ENCODE measurements around the gene SLC17A5.

The SLC17A5 gene

DNA sequence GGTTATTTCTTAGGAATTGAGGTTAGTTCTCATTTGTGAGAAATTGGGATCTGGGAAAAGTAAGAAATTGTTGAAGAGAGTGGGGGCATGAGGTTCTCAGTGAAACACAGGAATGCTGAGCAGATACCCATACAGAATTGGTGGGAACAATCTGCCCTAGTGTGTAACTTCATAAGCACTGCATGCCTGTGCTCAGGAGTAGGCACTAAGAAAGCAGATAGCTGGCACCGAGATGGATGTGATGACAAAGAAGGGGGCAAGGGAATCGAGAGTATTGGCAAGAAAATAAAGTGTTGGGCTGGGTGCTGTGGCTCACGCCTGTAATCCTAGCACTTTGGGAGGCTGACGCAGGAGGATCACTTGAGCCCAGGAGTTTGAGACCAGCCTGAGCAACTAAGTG, 4.0 kb downstream of the SLC17A5 start:
- H4K8ac ChIP-seq (ENCODE audit: low read depth, low read length) = no peak overlapping the region
- no peak overlapping the region for H2AK5ac ChIP-seq (ENCODE audit: low read length)
- WGBS (ENCODE audit: extremely low coverage, insufficient coverage, low lambda C conversion rate) = no CpG with 5 or more reads among the region's 4 CpGs

DNA sequence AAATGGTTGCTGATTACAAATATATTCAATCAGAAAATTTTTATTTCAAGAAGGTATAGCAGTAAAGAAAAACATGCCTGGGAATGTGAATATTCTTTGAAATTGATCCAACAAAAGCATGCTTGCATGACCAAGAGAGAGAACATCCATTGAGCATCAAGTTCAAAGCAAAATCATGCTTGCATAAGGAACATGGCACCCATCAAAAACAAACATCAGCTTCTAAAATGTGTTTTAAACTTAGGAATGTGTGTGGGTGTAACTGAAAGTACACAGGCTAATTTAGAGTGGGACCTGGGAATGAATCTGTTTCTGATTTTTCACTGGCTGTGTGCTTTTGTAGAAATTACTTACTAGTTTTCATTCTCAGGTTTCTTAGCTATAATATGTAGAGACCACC, 5.6 kb downstream of the SLC17A5 start:
- Histone ChIP-seq H4K5ac (ENCODE audit: low read length) (no peak overlapping the region), H3K36me3 (ENCODE audit: control insufficient read depth, insufficient read depth, low read length) (no peaks in the 10 kb centered on the region), H2AK5ac (ENCODE audit: low read length) (no peak overlapping the region), H3K23ac (ENCODE audit: low read length) (no peak overlapping the region), H4K8ac (ENCODE audit: low read depth, low read length) (no peak overlapping the region), H3K56ac (ENCODE audit: low read length) (no peak overlapping the region), H2BK5ac (ENCODE audit: low read length) (no peak overlapping the region), H3K18ac (ENCODE audit: low read length) (no peak overlapping the region), H3K4me2 (ENCODE audit: low read length) (no peak overlapping the region), H3K4me1 (ENCODE audit: control insufficient read depth, low read depth, low read length) (no peaks in the 10 kb centered on the region), H3K4me3 (ENCODE audit: low read length) (no peak overlapping the region), H2BK120ac (ENCODE audit: low read depth, low read length) (no peak overlapping the region), H2BK15ac (replicated peaks; ENCODE audit: low read depth) (no peak overlapping the region), H3K9ac (ENCODE audit: low read length) (no peak overlapping the region), H3K27me3 (ENCODE audit: insufficient read depth, low read length, poor library complexity) (no peaks in the 10 kb centered on the region), H3K4ac (ENCODE audit: low read depth, low read length) (no peak overlapping the region), H3K27ac (ENCODE audit: low read depth, low read length) (no peak overlapping the region), H3K79me2 (ENCODE audit: control insufficient read depth, insufficient read depth, low read length) (no peaks in the 10 kb centered on the region), H3K79me1 (ENCODE audit: low read length) (no peaks in the 10 kb centered on the region)
- no peak for DNase-seq

More for the DNA sequence above, 4.0 kb downstream of the SLC17A5 start:
- H3K4me2 ChIP-seq (ENCODE audit: low read length) = no peak overlapping the region
- H3K4ac ChIP-seq (ENCODE audit: low read depth, low read length) = no peak overlapping the region
- H3K9ac ChIP-seq (ENCODE audit: low read length) = no peak overlapping the region
- H2BK120ac ChIP-seq (ENCODE audit: low read depth, low read length) = no peak overlapping the region
- no peaks in the 10 kb centered on the region for H3K79me1 ChIP-seq (ENCODE audit: low read length)
- H3K4me3 ChIP-seq (ENCODE audit: low read length) = no peak overlapping the region
- H2BK15ac ChIP-seq (replicated peaks; ENCODE audit: low read depth) = no peak overlapping the region
- no peak for DNase-seq
- H2BK5ac ChIP-seq (ENCODE audit: low read length) = no peak overlapping the region
- H3K79me2 ChIP-seq (ENCODE audit: control insufficient read depth, insufficient read depth, low read length) = no peaks in the 10 kb centered on the region
- no peak overlapping the region for H3K18ac ChIP-seq (ENCODE audit: low read length)
- no peaks in the 10 kb centered on the region for H3K4me1 ChIP-seq (ENCODE audit: control insufficient read depth, low read depth, low read length)
- H4K5ac ChIP-seq (ENCODE audit: low read length) = no peak overlapping the region
- H3K27me3 ChIP-seq (ENCODE audit: insufficient read depth, low read length, poor library complexity) = no peaks in the 10 kb centered on the region
- no peak overlapping the region for H3K27ac ChIP-seq (ENCODE audit: low read depth, low read length)
- H3K56ac ChIP-seq (ENCODE audit: low read length) = no peak overlapping the region
- H3K23ac ChIP-seq (ENCODE audit: low read length) = no peak overlapping the region
- no peaks in the 10 kb centered on the region for H3K36me3 ChIP-seq (ENCODE audit: control insufficient read depth, insufficient read depth, low read length)

DNA sequence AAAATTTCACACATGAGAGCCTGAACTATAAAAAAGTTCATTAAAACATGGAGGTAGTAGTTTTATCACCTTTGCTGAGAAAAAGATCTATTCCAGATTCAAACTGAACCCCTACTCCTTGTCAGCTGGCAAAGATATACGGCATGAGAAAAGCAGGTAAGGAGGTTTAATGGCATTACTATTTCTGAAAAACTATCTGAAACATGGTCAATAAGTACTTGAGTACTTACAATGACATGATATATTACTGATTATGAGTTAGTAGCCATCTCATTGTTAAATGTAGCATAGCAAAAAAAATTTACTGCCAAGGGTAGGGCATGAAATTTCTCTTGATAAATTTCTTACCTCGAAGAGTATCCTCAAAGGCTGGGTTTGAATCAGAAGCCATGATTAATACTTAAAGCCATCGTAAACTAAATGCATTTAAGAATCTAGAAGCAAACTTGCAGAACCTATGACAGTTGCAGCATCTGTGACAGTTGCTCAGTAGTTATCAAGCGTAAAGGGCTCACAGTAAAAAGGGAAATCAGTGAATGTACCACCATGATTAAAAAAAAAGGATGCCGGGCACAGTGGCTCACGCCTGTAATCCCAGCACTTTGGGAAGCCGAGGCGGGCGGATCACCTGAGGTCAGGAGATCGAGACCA, 8.7 kb downstream of the SLC17A5 start:
- Histone ChIP-seq H4K5ac (ENCODE audit: low read length) (no peak overlapping the region), H3K4me1 (ENCODE audit: control insufficient read depth, low read depth, low read length) (no peaks in the 10 kb centered on the region), H2BK15ac (replicated peaks; ENCODE audit: low read depth) (no peak overlapping the region), H3K56ac (ENCODE audit: low read length) (peak overlapping the region; percentile 73), H2AK5ac (ENCODE audit: low read length) (no peak overlapping the region), H3K27ac (ENCODE audit: low read depth, low read length) (no peak overlapping the region), H3K18ac (ENCODE audit: low read length) (no peak overlapping the region), H3K4me3 (ENCODE audit: low read length) (no peak overlapping the region), H3K79me2 (ENCODE audit: control insufficient read depth, insufficient read depth, low read length) (no peaks in the 10 kb centered on the region), H3K79me1 (ENCODE audit: low read length) (no peaks in the 10 kb centered on the region), H4K8ac (ENCODE audit: low read depth, low read length) (no peak overlapping the region), H3K4me2 (ENCODE audit: low read length) (peak overlapping the region; percentile 66), H2BK120ac (ENCODE audit: low read depth, low read length) (no peak overlapping the region), H3K9ac (ENCODE audit: low read length) (peak overlapping the region; percentile 33), H2BK5ac (ENCODE audit: low read length) (no peak overlapping the region), H3K27me3 (ENCODE audit: insufficient read depth, low read length, poor library complexity) (no peaks in the 10 kb centered on the region), H3K4ac (ENCODE audit: low read depth, low read length) (no peak overlapping the region), H3K23ac (ENCODE audit: low read length) (no peak overlapping the region), H3K36me3 (ENCODE audit: control insufficient read depth, insufficient read depth, low read length) (no peaks in the 10 kb centered on the region)
- no peak for DNase-seq
- no CpG with 5 or more reads among the region's 10 CpGs for WGBS (ENCODE audit: extremely low coverage, insufficient coverage, low lambda C conversion rate)

DNA sequence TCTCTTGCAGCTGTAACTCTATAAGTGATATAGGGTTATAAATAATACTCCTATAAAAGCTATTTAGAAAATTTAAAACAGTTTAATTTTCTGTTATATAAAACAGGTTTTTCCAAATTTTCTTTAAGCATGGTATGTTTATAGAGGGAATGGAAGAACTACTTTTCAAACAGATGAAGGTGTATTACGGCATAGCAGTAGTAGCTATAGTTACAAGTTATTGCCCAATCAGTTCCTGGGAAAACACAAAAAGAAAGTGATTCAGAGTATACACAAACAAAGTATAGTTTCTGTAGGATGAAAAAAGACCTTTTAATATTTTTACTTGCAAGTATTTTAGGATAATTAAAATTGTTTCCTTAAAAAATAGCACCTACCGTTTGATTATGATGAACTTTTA, 9.8 kb downstream of the SLC17A5 start:
- Histone ChIP-seq H2BK120ac (ENCODE audit: low read depth, low read length) (no peak overlapping the region), H2BK5ac (ENCODE audit: low read length) (no peak overlapping the region), H3K4ac (ENCODE audit: low read depth, low read length) (no peak overlapping the region), H3K79me2 (ENCODE audit: control insufficient read depth, insufficient read depth, low read length) (no peaks in the 10 kb centered on the region), H3K27ac (ENCODE audit: low read depth, low read length) (no peak overlapping the region), H2BK15ac (replicated peaks; ENCODE audit: low read depth) (no peak overlapping the region), H3K4me3 (ENCODE audit: low read length) (no peak overlapping the region), H3K4me2 (ENCODE audit: low read length) (no peak overlapping the region), H3K36me3 (ENCODE audit: control insufficient read depth, insufficient read depth, low read length) (no peaks in the 10 kb centered on the region), H4K8ac (ENCODE audit: low read depth, low read length) (no peak overlapping the region), H3K23ac (ENCODE audit: low read length) (no peak overlapping the region), H3K27me3 (ENCODE audit: insufficient read depth, low read length, poor library complexity) (no peaks in the 10 kb centered on the region), H3K9ac (ENCODE audit: low read length) (no peak overlapping the region), H3K56ac (ENCODE audit: low read length) (no peak overlapping the region), H4K5ac (ENCODE audit: low read length) (no peak overlapping the region), H3K79me1 (ENCODE audit: low read length) (no peaks in the 10 kb centered on the region), H2AK5ac (ENCODE audit: low read length) (no peak overlapping the region), H3K18ac (ENCODE audit: low read length) (no peak overlapping the region), H3K4me1 (ENCODE audit: control insufficient read depth, low read depth, low read length) (no peaks in the 10 kb centered on the region)
- no CpG with 5 or more reads among the region's 2 CpGs for WGBS (ENCODE audit: extremely low coverage, insufficient coverage, low lambda C conversion rate)
- DNase-seq = no peak

DNA sequence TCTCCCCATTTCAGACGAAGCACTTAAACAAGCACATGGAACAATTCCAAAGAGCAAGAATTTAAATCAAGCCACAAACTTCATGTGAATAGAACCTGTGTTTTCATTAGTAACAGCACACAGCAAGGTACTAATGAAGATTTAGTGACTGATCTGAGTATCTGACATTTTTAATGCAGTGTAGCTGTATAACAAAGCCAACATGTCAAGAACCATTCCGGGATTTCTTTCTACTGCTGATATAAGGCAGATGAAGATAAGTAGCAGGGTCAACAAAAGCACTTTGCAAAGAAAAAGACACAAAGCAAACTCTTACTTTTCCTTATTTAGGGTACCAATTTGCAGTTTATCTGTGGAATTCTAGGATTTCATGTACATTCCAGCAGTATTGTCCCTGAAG, 11.3 kb downstream of the SLC17A5 start:
- no peak overlapping the region for H2AK5ac ChIP-seq (ENCODE audit: low read length)
- H3K18ac ChIP-seq (ENCODE audit: low read length) = no peak overlapping the region
- no CpG with 5 or more reads among the region's 2 CpGs for WGBS (ENCODE audit: extremely low coverage, insufficient coverage, low lambda C conversion rate)

DNA sequence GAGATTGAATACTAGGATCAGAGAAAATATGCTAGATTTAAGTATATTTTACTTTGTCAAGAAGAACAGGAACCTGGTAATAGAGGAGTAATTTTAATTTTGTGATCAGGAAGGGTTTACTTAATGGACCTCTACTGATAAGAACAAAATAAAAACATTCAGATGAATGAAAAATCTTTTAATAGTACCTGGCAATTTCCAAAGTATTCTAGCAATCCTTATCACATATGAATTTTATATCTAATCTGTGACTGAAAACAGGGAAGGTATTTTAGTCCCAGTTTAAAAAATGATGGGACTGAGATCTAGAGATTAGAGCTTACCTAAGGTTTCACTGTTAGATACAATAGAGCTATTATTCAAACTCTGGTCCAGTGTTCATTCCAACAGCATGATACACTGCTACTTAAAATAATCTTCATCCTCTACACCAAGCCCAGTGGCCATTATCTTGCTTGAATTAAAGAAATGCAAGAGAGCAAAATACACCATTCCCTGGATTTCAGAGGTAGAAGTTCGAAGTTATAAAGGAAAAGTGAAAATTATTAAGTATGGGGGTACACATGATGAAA, 13.5 kb downstream of the SLC17A5 start:
- Histone ChIP-seq H3K79me2 (ENCODE audit: control insufficient read depth, insufficient read depth, low read length) (no peaks in the 10 kb centered on the region), H2BK120ac (ENCODE audit: low read depth, low read length) (no peak overlapping the region), H3K4me1 (ENCODE audit: control insufficient read depth, low read depth, low read length) (no peaks in the 10 kb centered on the region), H2BK15ac (replicated peaks; ENCODE audit: low read depth) (no peak overlapping the region), H4K5ac (ENCODE audit: low read length) (no peak overlapping the region), H3K27ac (ENCODE audit: low read depth, low read length) (no peak overlapping the region), H3K4me3 (ENCODE audit: low read length) (no peak overlapping the region), H3K18ac (ENCODE audit: low read length) (no peak overlapping the region), H3K36me3 (ENCODE audit: control insufficient read depth, insufficient read depth, low read length) (no peaks in the 10 kb centered on the region), H4K8ac (ENCODE audit: low read depth, low read length) (no peak overlapping the region), H3K9ac (ENCODE audit: low read length) (no peak overlapping the region), H2BK5ac (ENCODE audit: low read length) (no peak overlapping the region), H3K27me3 (ENCODE audit: insufficient read depth, low read length, poor library complexity) (no peaks in the 10 kb centered on the region), H2AK5ac (ENCODE audit: low read length) (no peak overlapping the region), H3K4me2 (ENCODE audit: low read length) (no peak overlapping the region), H3K4ac (ENCODE audit: low read depth, low read length) (no peak overlapping the region), H3K79me1 (ENCODE audit: low read length) (no peaks in the 10 kb centered on the region), H3K56ac (ENCODE audit: low read length) (no peak overlapping the region), H3K23ac (ENCODE audit: low read length) (no peak overlapping the region)
- WGBS (ENCODE audit: extremely low coverage, insufficient coverage, low lambda C conversion rate) = 100% methylated on average over 1 of the region's 1 CpG
- DNase-seq = no peak

More for the DNA sequence above, 11.3 kb downstream of the SLC17A5 start:
- Histone ChIP-seq H3K4me2 (ENCODE audit: low read length) (no peak overlapping the region), H4K8ac (ENCODE audit: low read depth, low read length) (no peak overlapping the region), H3K4ac (ENCODE audit: low read depth, low read length) (no peak overlapping the region), H3K4me3 (ENCODE audit: low read length) (no peak overlapping the region), H2BK5ac (ENCODE audit: low read length) (no peak overlapping the region), H3K23ac (ENCODE audit: low read length) (no peak overlapping the region), H2BK15ac (replicated peaks; ENCODE audit: low read depth) (no peak overlapping the region), H3K36me3 (ENCODE audit: control insufficient read depth, insufficient read depth, low read length) (no peaks in the 10 kb centered on the region), H3K56ac (ENCODE audit: low read length) (no peak overlapping the region), H2BK120ac (ENCODE audit: low read depth, low read length) (no peak overlapping the region), H4K5ac (ENCODE audit: low read length) (no peak overlapping the region), H3K9ac (ENCODE audit: low read length) (no peak overlapping the region), H3K27ac (ENCODE audit: low read depth, low read length) (no peak overlapping the region), H3K79me2 (ENCODE audit: control insufficient read depth, insufficient read depth, low read length) (no peaks in the 10 kb centered on the region), H3K27me3 (ENCODE audit: insufficient read depth, low read length, poor library complexity) (no peaks in the 10 kb centered on the region), H3K4me1 (ENCODE audit: control insufficient read depth, low read depth, low read length) (no peaks in the 10 kb centered on the region), H3K79me1 (ENCODE audit: low read length) (no peaks in the 10 kb centered on the region)
- no peak for DNase-seq

All from mesendoderm (in vitro differentiated cells).